ENCODE results near the gene HLA-DOB.

Gene HLA-DOB

DNA sequence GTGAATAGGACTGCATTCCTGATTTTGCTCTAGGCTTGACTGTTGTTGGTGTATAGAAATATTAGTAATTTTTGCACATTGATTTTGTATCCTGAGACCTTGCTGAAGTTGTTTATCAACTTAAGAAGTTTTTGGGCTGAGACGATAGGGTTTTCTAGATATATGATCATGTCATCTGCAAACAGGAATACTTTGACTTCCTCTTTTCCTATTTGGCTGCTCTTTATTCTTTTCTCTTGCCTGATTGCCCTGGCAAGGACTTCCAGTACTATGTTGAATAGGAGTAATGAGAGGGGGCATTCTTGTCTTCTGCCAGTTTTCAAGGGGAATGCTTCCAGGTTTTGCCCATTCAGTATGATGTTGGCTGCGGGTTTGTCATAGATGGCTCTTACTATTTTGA lies 13.4 kb downstream of the HLA-DOB start:
- TF ChIP-seq, protein P1, sequence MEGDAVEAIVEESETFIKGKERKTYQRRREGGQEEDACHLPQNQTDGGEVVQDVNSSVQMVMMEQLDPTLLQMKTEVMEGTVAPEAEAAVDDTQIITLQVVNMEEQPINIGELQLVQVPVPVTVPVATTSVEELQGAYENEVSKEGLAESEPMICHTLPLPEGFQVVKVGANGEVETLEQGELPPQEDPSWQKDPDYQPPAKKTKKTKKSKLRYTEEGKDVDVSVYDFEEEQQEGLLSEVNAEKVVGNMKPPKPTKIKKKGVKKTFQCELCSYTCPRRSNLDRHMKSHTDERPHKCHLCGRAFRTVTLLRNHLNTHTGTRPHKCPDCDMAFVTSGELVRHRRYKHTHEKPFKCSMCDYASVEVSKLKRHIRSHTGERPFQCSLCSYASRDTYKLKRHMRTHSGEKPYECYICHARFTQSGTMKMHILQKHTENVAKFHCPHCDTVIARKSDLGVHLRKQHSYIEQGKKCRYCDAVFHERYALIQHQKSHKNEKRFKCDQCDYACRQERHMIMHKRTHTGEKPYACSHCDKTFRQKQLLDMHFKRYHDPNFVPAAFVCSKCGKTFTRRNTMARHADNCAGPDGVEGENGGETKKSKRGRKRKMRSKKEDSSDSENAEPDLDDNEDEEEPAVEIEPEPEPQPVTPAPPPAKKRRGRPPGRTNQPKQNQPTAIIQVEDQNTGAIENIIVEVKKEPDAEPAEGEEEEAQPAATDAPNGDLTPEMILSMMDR (IDR thresholded peaks at IDR 0.05; ENCODE audit: unreplicated experiment in 3 of 3), result no peak
- Mint-ChIP-seq H3K4me3 (no peak overlapping the region), H3K36me3 (ENCODE audit: low read depth) (no peaks in the 10 kb centered on the region), H3K9me3 (peaks cover 5% of the 10 kb centered on the region), H3K4me1 (no peaks in the 10 kb centered on the region), H3K27me3 (ENCODE audit: low read depth) (peaks cover 82% of the 10 kb centered on the region), H3K27ac (no peak overlapping the region)

DNA sequence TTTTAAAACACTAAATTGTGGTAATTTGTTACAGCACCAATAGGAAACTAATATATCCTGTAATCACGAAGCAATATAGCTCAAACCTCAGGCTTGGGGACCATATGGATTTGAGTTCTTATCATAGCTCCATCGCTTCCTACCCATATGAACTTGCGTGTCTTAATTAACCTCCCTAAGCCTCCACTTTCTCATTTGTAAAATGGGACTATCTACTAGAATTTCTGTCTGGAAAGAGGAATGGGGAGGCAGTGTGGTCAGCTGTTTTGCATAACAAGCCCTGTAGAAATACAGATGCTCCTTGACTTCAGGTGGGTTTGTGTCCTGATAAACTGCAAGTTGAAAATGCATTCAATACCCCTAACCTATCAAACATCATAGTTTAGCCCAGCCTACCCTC lies 17.1 kb downstream of the HLA-DOB start:
- Mint-ChIP-seq H3K4me3 (no peak overlapping the region), H3K27me3 (ENCODE audit: low read depth) (peaks cover 82% of the 10 kb centered on the region), H3K9me3 (peaks cover 7% of the 10 kb centered on the region), H3K27ac (no peak overlapping the region), H3K36me3 (ENCODE audit: low read depth) (no peaks in the 10 kb centered on the region), H3K4me1 (no peaks in the 10 kb centered on the region)
- TF ChIP-seq, protein P1 (IDR thresholded peaks at IDR 0.05; ENCODE audit: unreplicated experiment in 3 of 3), result no peak

- Mint-ChIP-seq H3K36me3 (ENCODE audit: low read depth) (no peaks in the 10 kb centered on the region), H3K4me1 (no peaks in the 10 kb centered on the region), H3K4me3 (no peak overlapping the region), H3K9me3 (peaks cover 7% of the 10 kb centered on the region), H3K27me3 (ENCODE audit: low read depth) (peaks cover 82% of the 10 kb centered on the region), H3K27ac (no peak overlapping the region)
- TF ChIP-seq, protein P1 (IDR thresholded peaks at IDR 0.05; ENCODE audit: unreplicated experiment in 3 of 3), result no peak
These were observed 17.6 kb downstream of the HLA-DOB start for GRCh38 chr6:32799168-32799567.

DNA sequence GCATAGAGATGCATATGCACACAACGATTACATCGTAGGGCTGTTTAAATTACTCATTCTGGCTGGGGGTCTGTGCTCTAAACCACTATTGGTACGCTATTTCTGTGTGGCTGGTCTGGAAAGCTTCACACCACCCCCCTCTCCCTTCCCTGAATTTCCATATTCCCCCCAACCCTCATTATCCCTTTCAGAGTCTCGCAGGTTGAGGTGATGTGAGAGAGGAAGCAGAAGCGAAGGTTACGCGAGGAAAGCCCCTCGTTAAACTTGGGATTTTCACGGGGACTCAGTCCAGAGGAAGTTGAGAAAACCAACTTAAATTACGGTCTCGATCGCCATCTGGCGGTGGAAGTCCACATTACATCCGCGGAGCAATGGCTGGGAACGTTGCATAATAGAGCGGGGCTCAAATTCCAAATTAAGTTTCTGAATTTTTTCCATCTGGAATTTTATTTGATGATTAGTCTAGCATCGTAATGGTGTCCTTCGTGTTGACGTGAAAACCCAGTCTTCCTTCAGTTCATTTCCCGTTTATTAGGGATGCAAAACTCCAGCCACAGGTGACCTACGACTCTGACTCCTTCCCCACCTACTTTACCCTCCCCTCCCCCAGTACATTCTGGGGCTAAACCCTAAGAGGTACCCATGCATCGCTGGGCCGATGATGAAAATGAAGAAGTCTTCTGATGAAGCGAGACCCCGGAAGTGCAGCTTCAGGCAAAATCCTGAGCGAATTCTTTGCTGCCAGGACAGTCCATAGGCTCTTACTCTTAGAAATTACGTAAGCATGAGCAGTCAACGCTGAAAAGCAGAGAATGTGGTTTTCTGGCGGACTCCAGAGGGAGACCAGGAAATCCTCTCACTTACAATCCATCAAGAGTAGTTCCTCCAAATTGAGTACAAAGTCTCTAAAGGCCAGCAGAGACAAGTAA lies 19.7 kb downstream of the HLA-DOB start:
- Mint-ChIP-seq H3K4me3 (peak overlapping the region; percentile 61 to 75 (median 70)), H3K36me3 (ENCODE audit: low read depth) (no peaks in the 10 kb centered on the region), H3K4me1 (no peaks in the 10 kb centered on the region), H3K27ac (no peak overlapping the region), H3K9me3 (peaks cover 7% of the 10 kb centered on the region), H3K27me3 (ENCODE audit: low read depth) (peaks cover 82% of the 10 kb centered on the region)
- TF ChIP-seq, protein P1 (IDR thresholded peaks at IDR 0.05; ENCODE audit: unreplicated experiment in 3 of 3), result peak; percentile 83 to 88 (median 86)

GRCh38 chr6:32794510-32794909 lies 22.3 kb downstream of the HLA-DOB start:
- Mint-ChIP-seq H3K9me3 (peaks cover 7% of the 10 kb centered on the region), H3K27me3 (ENCODE audit: low read depth) (peaks cover 82% of the 10 kb centered on the region), H3K4me1 (no peaks in the 10 kb centered on the region), H3K36me3 (ENCODE audit: low read depth) (no peaks in the 10 kb centered on the region), H3K4me3 (no peak overlapping the region), H3K27ac (no peak overlapping the region)
- TF ChIP-seq, protein P1 (IDR thresholded peaks at IDR 0.05; ENCODE audit: unreplicated experiment in 3 of 3), result no peak
